GM21390 (cell line): ENCODE data around the gene TRAF3.
"Not testable (repeated sequence)": the region's sequence is repeated elsewhere in the genome, so short reads cannot be mapped to it uniquely, and the experiment has no call there.

Experiments
- ATAC-seq: cut with Tn5 transposase; IDR thresholded peaks from one replicate; pipeline ENCODE4 v1.9.1; 2021; ENCODE audit not compliant: unreplicated experiment

The TRAF3 gene

DNA sequence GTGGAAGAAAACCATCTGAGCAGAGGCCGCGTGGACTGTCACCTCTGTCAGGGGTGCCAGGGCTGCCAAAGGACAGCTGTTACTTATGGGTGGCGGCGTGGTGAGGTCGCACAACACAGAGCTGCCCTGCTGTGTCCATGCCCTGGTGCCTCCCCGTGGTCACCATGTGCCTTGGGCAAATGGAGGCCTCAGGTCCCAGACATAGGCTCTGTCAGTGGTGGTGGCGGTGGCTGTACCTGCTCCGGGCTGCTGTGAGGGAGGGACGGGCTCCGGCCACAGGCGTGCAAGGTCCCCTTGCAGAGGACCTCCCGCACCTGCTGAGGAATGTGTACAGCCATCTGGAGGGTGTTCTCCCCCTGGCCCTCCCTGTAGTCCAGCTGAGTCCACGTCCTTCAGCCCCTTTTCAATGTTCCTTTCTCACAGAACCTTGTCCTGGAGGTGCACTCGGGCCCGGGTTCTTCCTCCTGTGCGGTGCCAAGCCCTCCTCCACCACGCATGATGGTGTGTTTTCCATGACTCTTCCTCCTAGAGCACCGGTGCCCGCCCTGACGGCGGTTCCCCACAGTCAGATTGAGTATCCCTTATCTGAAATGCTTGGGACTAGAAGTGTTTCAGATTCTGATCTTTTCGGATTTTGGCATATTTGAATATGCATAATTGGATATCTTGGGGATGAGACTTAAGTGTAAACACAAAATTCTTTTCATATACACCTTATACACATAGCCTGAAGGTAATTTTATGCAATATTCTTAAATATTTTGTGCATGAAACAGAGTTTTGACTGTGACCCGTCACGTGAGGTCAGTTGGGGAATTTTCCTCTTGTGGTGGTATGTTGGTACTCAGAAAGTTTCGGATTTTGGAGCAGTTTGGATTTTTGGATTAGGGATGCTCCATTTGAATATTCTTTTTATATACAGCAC is 49.8 kb downstream of the TRAF3 start:
- no peak for ATAC-seq

DNA sequence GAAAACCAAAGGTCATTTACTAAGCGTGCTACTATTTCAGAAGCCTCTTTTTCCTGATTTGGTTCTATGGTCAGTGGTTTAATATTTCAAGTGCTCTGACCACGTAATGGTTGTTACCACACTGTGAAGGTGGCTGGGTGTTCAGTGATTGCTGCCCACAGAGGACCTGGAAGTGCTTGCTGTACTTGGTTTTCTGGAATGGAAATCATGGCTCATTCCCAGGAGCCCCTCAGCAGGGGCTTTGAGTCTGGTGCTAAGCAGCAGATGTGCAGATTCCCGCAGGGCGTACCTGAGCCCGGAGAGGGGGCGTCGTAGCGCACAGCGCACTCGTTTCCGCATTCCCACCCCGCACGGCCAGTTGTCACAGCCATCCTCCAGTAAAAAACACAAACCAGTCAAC is 50.5 kb downstream of the TRAF3 start:
- no peak for ATAC-seq

DNA sequence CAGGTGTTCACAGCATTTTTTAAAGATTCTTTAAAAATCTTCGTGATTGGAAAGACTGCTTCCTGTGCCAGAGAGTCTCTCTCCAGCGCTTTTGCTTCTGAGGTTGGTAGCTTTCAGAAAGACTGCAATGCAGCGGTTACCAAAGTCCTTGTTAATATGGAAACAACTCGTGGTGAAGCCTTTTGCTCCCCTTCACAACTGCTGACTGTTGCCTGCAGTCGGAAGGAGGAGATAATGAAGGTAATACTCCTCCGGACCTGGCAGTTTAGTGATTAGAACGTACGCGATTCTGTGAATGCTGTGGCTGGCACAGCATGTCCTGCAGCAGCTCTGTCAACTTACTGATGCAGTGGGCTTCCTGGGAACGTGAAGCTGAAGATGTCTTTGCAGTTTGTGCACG is 50.9 kb downstream of the TRAF3 start:
- no peak for ATAC-seq

DNA sequence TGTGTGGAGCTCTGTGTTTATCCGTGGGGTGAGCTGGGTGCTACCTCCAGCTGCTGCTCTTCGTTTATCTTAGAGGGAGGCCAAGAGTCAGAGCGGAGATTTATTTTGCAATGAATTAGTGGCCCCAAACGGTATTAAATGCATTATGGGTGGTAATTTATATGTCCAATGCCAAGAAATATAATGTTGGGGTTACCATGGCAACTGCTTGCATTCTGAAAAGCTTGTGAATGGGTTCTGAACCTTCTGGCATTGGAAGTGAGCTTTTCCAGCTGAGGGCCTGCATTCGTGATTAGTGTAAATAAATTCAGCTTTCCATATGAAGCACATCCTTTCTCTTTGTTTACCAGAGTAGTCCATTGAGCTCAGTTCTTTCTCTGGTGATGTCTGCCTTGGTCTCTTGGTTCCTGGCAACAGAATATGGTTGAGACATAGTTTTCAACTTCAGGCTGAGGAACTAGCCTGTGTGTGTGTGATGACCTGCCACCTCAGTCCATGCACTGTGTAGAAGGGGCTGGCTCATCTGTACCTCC is 51.8 kb downstream of the TRAF3 start:
- ATAC-seq, result no peak

DNA sequence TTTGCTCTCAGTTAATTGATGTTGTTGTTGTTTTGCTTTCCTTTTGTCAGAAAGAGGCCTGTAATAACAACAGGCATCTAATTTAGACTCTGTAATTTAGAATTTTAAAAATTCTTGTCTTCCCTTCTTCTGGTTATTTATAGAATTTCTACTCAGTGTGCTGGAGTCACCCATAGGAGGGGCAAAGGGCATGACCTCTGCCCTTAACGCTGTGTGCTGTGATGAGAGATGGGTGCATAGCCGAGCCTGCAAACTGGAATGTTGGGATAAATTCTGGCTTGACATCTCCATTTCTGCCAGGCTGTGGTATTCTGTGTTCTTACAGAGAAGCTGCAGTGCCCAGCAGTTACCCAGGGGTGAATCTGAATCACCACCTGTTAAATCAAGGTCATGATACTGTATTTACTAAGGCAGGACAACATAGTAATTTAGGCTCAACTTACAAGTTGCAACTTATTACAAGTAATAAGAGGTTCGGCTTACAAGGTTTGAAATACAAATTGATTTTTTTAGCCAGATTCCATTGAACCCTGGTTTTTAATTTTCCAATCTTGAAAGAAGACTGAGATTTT is 53.3 kb downstream of the TRAF3 start:
- ATAC-seq, result no peak

DNA sequence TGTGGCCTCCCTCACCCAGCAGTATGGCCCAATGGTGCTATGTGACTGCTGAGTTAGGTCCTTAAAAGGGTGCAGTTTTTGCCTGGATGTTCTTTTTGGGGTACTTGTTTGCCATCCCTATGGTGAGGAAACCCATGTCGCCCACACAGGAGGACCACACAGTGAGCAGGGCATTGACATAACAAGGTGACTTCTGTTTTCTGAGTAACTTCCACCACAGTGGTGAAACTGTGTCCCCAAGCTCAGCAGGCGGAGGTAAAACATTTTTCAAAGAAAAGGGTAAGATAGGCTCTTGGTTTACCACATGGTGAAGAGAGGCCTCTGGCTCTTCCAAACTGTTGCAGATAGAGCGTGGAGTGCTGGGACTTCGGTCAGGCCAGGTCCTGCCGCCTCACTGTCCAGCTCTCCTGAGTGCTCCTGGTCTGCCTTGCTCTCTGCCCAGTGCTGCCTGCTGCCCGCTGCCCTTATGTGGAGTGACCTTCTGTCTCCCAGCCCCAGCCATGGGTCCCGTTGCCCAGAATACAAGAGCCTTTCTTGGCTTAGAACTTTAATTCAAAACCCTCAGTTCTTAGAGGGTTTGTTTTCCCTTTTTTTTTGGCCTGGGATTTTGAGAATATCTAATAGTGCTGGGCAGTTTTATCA is 54.0 kb downstream of the TRAF3 start:
- ATAC-seq, result no peak

DNA sequence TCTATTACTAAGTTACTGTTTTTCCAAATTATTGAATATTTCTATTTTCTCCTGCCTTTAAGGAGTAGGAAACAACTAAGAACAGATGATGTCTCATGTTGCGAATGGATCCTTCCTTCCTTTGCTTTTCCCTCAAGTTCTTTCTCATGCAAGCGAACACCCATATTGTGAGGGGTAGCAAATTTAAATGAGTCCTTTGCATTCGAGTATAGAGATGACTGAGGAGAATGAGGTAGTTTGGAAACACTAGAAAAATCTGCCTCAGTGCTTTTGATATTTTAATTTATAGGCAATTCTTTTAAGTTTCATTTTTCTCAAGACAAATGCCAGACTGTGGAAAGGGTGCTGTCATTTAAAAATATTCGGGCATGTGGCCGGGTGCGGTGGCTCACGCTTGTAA is 56.1 kb downstream of the TRAF3 start:
- no peak for ATAC-seq

DNA sequence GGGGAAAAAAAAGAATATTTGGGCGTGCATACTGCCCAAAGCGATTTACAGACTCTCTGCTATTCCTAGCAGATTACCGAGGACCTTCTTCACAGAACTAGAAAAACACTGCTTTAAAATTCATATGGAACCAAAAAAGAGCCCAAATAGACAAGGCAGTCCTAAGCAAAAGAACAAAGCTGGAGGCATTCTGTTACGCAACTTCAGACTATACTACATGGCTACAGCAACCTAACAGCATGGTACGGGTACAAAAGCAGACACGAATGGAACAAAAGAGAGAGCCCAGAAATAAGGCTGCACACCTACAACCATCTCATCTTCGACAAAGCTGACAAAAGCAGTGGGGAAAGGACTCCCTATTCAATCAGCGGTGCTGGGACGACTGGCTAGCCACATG is 56.7 kb downstream of the TRAF3 start:
- ATAC-seq, result no peak

DNA sequence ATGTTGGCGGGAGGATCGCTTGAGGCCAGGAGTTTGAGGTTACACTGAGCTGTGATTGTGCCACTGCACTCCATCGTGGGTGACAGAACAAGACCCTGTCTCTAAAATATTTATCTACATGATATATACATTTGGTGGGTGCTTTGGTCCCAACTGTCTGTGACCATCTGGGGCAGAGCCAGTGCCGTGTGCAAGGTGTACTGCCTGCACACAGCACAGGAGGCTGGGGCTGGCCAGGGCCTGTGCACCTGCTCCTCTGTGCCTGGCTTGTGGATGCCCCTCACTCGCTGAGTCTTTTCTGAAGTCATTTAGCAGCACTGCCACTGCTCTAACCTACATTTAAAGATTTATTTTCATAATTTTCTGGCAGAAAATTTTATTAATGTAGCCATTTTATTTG is 58.7 kb downstream of the TRAF3 start:
- no peak for ATAC-seq

DNA sequence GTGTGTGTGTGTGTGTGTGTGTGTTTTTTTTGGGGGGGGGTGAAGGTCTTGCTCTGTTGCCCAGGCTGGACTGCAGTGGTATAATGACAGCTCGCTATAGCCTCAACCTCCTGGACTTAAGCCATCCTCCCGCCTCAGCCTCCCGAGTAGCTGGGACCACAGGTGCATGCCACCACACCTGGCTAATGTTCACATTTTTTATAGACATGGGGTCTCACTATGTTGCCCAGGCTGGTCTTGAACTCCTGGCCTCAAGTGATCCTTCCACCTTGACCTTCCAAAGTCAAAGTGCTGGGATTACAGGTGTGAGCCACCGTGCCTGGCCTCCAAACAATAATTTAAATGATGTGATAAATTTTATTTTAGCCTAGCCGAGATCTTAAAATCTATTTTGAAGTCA is 59.9 kb downstream of the TRAF3 start:
- ATAC-seq, result not testable (repeated sequence)

DNA sequence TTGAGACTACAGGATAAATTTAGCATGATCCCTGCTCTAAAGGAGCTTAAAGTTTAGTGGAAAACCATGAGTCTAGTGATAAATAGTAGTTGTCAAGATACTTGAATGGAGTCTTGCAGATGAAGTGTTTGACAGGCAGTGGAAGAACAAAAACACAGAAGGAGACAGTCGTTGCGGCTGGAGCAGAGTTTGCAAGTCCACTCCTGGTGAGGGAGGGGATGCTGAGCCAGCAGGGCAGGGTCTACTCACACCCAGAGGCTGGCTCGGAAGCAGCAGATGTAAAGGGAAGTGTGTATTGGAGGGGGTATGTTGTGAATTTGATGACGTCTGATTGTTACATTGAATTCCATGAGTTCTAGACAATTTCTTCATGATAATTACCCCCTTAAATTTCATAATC is 61.3 kb downstream of the TRAF3 start:
- ATAC-seq, result no peak

DNA sequence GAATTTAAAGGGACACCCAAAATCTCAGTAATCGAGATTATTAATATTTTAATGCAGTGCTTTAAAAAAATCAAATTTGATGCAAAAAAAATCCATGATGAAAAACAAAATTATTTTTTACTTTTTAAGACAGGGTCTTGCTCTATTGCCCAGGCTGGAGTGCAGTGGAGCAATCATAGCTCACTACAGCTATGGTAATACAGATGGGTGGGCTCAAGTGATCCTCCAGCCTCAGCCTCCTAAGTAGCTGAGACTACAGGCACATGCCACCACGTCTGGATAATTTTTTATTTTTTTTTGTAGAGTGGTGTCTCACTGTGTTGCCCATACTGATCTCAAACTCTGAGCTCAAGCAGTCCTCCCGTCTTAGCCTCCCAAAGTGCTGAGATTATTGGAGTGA is 62.9 kb downstream of the TRAF3 start:
- no peak for ATAC-seq

DNA sequence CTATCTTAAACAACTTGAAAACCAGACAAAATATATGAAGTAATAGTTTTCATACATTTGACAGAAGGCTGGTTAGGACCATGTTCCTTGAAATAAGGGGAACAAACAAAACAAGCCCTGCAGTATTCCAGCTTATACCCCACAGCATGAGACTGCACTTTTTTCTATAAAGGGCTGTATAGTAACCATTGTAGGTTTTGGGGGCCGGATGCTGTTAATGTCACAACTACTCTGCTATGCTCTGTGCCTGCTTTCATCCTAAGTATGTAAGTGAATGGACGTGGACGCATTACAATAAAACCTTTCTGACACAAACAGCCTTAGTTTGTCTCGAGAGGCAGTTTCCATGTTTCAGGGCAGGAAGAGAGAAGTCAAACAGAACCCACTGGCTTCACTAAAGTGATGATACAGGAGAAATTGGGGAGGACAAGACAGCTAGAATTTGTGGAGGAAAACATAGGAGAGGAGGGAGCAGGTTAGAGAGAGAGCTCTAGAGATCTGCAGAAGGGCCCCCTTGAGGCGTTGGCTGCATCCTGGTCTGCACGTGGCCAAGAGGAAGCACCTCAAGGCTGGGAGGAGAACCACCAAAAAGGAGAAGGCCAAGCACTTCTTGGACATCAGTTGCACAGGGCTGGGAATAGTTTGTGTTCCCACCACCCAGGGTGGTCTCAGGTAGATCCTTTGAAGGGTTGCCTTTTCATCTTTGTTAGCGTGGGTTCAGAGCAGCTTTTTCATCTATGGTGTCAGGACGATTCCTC is 63.7 kb downstream of the TRAF3 start:
- no peak for ATAC-seq

DNA sequence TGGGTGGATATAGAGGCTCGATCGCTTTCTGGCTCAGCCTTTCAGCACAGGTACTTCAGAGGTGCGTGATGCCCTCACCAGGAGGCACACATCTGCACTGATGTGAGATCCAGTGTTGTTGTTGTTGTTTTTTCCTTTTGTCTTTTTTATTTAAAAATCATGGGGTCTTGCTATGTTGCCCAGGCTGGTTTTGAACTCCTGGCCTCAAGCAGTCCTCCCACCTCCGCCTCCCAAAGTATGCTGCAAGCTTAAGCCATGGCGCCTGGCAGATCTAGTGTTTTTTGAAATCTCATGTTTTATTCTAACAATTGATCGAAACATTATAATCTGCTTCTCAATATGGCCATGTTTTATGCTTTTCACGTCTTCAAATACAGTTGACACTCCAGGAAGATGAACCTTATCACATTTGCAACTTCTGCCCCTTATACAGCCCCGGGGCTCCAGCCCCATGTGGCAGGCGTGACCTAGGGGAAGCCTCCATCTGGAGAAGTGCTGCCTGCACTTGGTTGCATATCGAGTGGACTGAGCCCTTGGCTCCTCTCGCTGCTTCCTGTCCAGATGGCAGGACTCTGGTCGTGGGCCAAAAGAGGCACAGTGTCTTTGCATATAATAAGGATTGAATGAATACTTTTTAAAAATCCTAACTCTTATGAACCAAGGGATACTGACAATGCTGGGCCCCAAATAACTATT is 71.7 kb downstream of the TRAF3 start:
- no peak for ATAC-seq

DNA sequence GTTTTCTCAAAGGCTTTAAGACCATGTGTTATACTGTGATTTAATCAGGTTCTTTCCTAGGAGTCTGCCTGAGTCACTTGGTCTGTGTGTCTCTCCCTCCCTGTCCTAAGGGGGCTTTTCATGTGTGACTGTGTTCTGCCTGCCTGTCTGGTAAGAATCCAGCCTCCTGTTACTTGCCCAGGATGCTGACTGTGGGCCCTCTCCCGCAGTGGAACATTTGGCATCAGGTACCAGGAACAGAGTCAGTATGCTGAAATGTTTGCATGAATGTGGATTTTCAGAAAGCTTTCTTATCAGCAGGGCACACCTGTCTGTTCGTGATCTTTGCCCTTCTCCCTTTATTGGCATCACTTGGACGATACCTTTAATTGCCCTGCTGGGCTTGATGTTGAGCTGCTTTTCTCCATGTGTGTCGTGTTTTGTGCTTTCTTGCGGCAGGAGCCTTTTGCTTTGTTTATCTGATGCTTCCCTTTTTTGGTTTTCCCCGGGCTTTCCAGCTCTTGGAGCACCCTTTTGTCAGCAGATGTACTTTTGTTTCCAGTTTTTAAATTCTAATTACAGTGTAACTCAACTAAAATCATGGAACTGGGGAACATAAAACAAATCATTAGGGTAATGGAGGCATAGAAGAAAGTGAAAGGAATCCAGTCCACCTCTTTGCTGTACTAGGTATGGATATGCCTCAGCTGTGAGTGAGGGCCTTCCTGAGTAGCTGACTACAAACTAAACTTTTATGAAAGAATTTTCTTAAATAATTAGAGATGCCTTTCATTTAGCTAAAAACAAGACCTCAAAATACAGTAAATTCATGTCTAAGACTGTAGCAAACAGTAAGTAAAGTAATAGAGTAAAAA is 72.5 kb downstream of the TRAF3 start:
- no peak for ATAC-seq

DNA sequence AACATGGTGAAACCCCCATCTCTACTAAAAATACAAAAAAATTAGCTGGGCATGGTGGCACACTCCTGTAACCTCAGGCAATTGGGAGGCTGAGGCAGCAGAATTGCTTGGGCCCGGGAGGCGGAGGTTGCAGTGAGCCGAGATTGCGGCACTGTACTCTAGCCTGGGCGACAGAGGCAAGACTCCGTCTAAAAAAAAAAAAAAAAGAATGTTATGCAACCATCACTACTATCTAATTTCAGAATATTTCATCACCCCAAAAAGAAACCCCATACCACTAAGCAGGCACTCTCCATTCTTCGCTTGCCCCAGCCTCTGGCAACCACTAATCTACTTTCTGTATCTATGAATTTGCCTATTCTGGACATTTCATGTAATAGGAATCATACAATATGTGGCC is 76.4 kb downstream of the TRAF3 start:
- no peak for ATAC-seq

DNA sequence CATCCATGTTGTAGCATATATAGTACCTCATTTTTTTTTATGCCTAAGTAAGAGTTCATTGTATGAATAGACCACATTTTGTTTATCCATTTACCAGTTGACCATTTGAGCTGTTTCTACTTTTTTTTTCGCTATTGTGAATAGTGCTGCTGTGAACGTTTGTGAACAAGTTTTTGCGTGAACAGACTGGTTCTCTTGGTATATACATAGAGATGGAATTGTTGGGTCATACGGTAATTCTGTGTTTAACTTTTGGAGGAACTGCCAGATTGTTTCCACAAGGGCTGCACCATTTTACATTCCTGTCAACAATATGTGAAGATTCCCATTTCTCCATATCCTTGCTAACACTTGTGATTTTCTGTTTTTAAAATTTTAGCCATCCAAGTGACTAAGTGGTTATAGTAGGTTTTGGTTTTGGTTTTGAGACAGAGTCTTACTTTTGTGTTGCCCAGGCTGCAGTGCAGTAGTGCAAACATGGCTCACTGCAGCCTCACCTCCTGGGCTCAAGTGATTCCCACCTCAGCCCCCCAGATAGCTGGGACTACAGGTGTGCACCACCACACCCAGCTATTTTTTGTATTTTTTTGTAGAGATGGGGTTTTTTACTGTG is 76.9 kb downstream of the TRAF3 start:
- no peak for ATAC-seq

DNA sequence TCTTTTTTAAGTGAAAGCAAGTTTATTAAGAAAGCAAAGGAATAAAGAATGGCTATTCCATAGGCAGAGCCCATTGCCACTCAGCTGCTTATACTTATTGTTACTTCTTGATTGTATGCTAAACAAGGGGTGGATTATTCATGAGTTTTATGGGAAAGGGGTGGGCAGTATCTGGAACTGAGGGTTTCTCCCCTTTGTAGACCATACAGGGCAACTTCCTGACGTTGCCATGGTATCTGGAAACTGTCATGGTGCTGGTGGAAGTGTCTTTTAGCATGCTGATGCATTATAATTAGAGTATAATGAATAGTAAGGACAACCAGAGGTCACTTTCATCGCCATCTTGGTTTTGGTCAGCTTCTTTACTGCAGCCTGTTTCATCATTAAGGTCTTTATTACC is 78.9 kb downstream of the TRAF3 start:
- ATAC-seq, result no peak

DNA sequence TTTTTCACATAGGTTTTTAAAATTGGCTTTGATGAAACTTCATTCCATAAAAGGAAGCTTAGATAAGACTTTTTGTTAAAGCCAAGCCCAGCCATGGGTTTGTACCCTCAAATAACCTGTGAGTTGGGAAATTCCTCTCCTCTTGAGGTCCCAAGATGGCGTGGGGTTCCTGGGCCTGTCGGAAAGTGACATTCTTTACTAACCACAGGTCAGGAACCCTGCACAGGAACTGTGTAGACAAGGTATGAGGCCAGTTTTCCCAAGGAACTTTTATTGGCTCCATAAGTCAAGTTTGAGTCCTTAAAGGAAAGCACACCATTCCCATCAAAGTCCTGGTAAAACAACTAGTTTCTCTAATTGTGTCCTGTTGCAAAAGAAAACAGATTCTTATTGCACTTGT is 80.2 kb downstream of the TRAF3 start:
- no peak for ATAC-seq
